ENCODE measurements around the gene TNS3. TPM values are rescaled to one million over a fixed set of nuclear protein-coding genes. Genes with fewer than 3 reads are reported as not detected.
A peak's percentile ranks its signal among the peaks of the same experiment; 100 is the strongest.

The TNS3 gene
- total and polyA plus RNA-seq, 2 of the 13 experiments (the other 11 are each of a cell fraction or from before 2014, with no cell fraction given), result 52.9 to 55.7 TPM

DNA sequence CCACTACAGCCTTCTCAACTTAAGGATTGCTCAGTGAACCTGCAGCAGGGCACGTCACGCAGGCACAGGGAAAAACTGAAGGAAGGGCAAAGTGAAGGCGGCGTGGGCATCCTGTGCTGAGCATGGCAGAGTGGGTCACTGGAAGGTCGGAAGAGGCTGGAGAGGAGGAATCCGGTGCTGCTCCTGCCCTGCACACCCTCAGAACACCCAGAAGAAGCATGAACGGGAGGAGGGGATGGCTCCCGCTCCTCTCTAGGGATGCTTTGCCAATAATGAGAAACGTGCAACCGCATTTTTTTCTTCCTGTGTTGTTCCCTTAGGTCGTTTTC is 175.1 kb downstream of the TNS3 start:
- WGBS (ENCODE audit: low lambda C conversion rate), result 86% methylated on average over 11 of the region's 11 CpGs
- no peaks in the 10 kb centered on the region for H3K27me3 ChIP-seq (ENCODE audit: control insufficient read depth in 1 of 2, insufficient read depth in 2 of 2, low read length in 2 of 2)
- no peak overlapping the region for H3K4me3 ChIP-seq (replicated peaks in 1 of 3; ENCODE audit: insufficient read depth in 1 of 3, low read depth in 2 of 3, low read length in 3 of 3)
- ChIA-PET POLR2A (no interaction called here), CTCF (ENCODE audit: low intra/inter-chr PET ratio, low total read pairs) (no interaction called here)
- no peak overlapping the region for H3K4me2 ChIP-seq (ENCODE audit: low read depth, low read length)
- DNase-seq (ENCODE audit: low spot score) (no peak), FAIRE-seq (no peak), ATAC-seq (0 out of 3 replicates have a peak, but pooled peaks have one; percentile 3)
- no peaks in the 10 kb centered on the region for H3K9me3 ChIP-seq (ENCODE audit: low read length)
- BruUV-seq (replicated peaks), result no TSS peak
- H3K9ac ChIP-seq (ENCODE audit: insufficient read depth, low read depth, low read length), result no peak overlapping the region
- peaks cover 37% of the 10 kb centered on the region for H3K4me1 ChIP-seq (ENCODE audit: insufficient read depth, low read length)
- intact Hi-C loops (cut with micrococcal nuclease; ENCODE audit: unreplicated experiment) (no loop called here), in situ Hi-C loops (cut with HindIII; ENCODE audit: extremely low pct_ligation_motif_present, low pct_unique_long_range_greater_than_20kb) (no loop called here)
- no peak overlapping the region for H2AFZ ChIP-seq (ENCODE audit: low read length)
- H3K27ac ChIP-seq (ENCODE audit: extremely low read length, insufficient read depth, low read length), result no peak overlapping the region
- H3K79me2 ChIP-seq (ENCODE audit: insufficient read depth, low read length), result no peaks in the 10 kb centered on the region
- TF ChIP-seq TOE1 (CRISPR knock-in tag; IDR thresholded peaks at IDR 0.05) (no peak), ZNF747 (CRISPR knock-in tag; IDR thresholded peaks at IDR 0.05; ENCODE audit: borderline replicate concordance) (no peak), AGO2 (optimal IDR thresholded peaks at IDR 0.05; ENCODE audit: low read depth, low read length) (no peak), NR2F6 (IDR thresholded peaks at IDR 0.05) (no peak), NR2F6 (CRISPR knock-in tag; IDR thresholded peaks at IDR 0.05) (no peak), SUZ12 (IDR thresholded peaks at IDR 0.05; ENCODE audit: low read depth, low read length) (no peak), ZMYM4 (CRISPR knock-in tag; IDR thresholded peaks at IDR 0.05) (no peak), ISX (CRISPR knock-in tag; conservative IDR thresholded peaks at IDR 0.05) (no peak), ELF3 (CRISPR knock-in tag; IDR thresholded peaks at IDR 0.05) (no peak), PCBP1 (IDR thresholded peaks at IDR 0.05; ENCODE audit: borderline replicate concordance, low read depth, low read length) (no peak), RBAK (CRISPR knock-in tag; IDR thresholded peaks at IDR 0.05) (no peak)
- TF ChIP-seq, protein P1, sequence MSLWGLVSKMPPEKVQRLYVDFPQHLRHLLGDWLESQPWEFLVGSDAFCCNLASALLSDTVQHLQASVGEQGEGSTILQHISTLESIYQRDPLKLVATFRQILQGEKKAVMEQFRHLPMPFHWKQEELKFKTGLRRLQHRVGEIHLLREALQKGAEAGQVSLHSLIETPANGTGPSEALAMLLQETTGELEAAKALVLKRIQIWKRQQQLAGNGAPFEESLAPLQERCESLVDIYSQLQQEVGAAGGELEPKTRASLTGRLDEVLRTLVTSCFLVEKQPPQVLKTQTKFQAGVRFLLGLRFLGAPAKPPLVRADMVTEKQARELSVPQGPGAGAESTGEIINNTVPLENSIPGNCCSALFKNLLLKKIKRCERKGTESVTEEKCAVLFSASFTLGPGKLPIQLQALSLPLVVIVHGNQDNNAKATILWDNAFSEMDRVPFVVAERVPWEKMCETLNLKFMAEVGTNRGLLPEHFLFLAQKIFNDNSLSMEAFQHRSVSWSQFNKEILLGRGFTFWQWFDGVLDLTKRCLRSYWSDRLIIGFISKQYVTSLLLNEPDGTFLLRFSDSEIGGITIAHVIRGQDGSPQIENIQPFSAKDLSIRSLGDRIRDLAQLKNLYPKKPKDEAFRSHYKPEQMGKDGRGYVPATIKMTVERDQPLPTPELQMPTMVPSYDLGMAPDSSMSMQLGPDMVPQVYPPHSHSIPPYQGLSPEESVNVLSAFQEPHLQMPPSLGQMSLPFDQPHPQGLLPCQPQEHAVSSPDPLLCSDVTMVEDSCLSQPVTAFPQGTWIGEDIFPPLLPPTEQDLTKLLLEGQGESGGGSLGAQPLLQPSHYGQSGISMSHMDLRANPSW (CRISPR knock-in tag; IDR thresholded peaks at IDR 0.05; ENCODE audit: borderline replicate concordance), result no peak
- TF ChIP-seq, protein P2, sequence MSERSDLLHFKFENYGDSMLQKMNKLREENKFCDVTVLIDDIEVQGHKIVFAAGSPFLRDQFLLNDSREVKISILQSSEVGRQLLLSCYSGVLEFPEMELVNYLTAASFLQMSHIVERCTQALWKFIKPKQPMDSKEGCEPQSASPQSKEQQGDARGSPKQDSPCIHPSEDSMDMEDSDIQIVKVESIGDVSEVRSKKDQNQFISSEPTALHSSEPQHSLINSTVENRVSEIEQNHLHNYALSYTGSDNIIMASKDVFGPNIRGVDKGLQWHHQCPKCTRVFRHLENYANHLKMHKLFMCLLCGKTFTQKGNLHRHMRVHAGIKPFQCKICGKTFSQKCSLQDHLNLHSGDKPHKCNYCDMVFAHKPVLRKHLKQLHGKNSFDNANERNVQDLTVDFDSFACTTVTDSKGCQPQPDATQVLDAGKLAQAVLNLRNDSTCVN (CRISPR knock-in tag; IDR thresholded peaks at IDR 0.05; ENCODE audit: borderline replicate concordance), result no peak
- H3K36me3 ChIP-seq (replicated peaks in 1 of 2; ENCODE audit: control insufficient read depth in 1 of 2, insufficient read depth in 2 of 2, low read length in 2 of 2), result peaks cover 33 to 81% of the 10 kb centered on the region in 2 experiments
- peaks cover 32% of the 10 kb centered on the region for H4K20me1 ChIP-seq (ENCODE audit: insufficient read depth, low read length)

Data from HepG2 (cell line).